Endometrial microvascular endothelial cells (primary cell): Measurements from ENCODE around the gene PLXNA2. TPM values are rescaled to one million over a fixed set of nuclear protein-coding genes. Genes with fewer than 3 reads are reported as not detected.

Experiments used
- in situ Hi-C: cut with HindIII; loops from 2 replicates; pipeline ENCODE4 v1.10.0; 2017; ENCODE audit warnings: low sequenced_read_pairs, low pct_unique_long_range_greater_than_20kb; ENCODE audit errors: inconsistent ontology term
- total RNA-seq: library from RNA; depleted of rRNA; stranded (reverse); fragments of >200 nt; gene quantifications from one replicate; pipeline ENCODE4 v1.2.3, GENCODE V29; 2015; ENCODE audit errors: inconsistent ontology term

Gene PLXNA2
- total RNA-seq, 1 donor from 2014 or later: 83.1 TPM

DNA sequence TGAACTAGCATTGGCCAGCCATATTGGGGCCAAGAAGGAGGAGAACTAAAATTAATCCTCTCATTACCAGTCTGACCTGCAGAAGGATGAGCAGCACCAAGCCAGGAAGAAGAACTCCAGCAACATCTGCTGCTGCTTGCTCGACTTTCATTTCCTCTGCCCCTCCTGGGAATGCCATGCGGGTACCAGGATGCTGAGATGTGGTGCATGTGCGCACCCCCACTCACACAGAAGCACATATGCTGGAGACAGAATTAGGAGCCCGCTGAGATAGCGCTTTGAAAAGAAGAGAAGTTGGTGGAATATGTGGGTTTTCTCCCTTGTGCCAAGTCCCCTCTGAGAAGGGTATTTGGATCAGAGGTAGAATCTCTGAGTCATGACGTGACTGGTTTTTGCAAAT, 70.4 kb downstream of the PLXNA2 start:
- in situ Hi-C loops: no loop called here

DNA sequence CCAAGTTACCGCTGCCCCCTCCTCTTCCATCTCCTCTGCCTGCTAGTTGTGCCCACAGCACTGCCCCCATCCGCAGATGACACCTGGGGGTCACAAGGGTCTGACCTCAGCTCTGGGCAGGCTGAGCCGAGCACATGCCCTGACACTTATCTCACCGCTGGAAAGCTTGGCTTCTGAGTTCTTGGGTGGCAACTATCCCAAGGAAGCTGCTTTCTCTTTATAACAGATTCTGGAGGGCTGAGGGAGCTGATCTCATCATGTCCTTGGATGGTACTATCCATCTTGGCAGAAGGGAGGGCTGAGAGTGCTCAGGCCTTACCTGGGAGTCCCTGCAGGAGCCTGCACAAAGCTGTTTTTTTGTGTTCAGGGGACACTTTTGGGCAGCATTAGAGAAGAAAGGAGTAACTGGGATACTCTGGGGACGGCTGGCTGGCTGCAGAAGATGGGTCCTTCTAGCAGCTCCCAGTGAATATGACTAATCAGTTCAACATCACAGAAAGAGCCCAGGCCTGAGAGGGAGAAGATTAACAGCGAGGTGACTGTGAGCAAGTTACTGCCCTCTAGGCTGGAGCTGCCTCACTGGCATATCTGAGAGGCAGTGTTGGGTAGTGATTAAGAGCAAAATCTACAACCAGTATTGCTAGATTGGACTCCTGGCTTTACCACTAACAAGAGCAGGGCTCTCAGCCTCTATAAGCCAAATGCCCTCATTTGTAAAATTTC, 71.6 kb downstream of the PLXNA2 start:
- in situ Hi-C loops: no loop called here

DNA sequence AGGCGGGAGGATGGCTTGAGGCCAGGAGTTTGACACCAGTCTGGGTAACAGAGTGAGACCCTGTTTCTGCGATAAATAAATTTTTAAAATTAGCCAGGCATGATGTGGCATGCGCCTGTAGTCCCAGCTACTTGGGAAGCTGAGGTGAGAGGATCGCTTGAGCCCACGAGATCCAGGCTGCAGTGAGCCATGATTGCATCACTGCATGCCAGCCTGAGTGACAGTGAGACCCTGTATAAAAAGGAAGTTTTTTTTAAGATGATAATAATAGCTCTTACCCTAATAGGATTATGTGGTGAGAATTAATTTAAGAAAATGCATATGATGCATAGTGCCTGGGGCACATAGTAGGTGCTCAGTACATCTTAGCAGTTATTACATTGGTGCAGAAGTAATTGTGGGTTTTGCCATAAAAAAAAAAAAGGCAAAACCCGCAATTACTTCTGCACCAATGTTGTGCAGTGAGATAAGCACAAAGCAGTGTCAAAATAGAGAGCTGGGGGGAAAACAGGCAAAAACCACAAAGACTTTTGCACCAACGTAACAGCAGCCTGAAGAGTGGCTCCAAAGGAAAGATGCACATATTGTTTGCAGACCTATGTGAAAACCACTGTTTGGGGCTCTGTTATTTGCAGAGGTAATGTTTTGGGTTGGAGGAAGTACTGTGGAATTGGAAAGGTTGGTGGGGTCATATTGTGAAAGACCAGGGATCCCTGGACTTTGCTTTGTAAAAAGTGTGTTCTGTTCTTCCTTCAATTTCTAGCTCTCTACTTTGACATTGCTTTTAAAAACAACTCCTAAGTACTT, 72.4 kb downstream of the PLXNA2 start:
- in situ Hi-C loops: no loop called here

DNA sequence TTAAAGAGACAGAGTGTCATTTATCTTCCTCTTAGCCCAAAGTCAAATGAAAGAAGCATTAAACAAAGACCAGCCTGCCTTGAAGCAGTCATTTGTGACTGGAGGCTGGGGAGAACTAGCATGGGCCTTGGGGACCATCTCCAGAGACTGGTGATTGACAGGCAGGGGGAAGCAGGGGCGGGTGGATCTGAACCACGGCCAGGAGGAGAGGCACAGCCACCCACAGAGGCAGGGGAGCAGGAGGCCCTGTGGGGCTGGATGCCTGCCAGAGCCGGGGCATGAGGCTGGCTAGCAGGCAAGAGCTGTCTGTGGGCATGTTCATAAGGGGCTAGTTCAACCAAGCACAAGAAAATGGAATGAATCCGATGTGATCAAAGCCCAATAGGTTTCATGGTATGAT, 73.9 kb downstream of the PLXNA2 start:
- in situ Hi-C loops: no loop called here

DNA sequence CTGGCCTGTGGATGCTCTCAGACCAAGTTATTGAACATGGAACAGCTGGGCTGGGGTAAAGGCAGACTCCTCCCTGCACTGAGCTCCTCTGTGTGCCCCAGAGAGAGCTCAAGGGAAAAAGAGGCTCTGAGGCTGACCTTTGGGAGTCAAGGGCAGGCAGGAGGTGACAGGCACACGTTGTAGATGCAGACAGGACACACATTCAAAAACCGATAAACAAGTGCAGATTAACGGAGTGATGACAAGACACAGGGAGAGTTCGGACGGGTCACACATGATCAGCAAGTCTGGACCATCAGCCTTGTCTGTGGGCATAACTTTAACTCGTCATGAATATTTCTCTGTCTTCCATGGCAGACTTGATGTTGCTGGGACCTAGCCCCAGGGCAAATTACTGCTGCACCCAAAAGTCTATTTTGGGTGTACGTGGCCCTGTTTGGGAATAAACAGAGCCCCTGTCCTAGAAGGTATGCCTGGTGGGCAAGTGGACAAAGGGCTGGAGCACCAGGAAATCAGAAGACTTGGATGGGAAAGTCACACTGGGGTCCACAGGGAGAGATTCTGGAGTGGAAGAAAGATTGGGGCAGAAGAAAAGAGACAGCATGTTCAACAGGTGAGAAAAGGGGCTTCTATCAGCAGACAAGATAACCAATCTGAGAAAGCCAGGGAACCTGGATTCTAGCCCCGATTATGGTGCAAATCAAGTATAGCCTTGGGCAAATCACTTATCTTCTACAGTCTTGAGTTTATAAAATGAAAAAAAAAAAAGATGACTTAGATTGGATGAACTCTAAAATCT, 74.9 kb downstream of the PLXNA2 start:
- in situ Hi-C loops: no loop called here

DNA sequence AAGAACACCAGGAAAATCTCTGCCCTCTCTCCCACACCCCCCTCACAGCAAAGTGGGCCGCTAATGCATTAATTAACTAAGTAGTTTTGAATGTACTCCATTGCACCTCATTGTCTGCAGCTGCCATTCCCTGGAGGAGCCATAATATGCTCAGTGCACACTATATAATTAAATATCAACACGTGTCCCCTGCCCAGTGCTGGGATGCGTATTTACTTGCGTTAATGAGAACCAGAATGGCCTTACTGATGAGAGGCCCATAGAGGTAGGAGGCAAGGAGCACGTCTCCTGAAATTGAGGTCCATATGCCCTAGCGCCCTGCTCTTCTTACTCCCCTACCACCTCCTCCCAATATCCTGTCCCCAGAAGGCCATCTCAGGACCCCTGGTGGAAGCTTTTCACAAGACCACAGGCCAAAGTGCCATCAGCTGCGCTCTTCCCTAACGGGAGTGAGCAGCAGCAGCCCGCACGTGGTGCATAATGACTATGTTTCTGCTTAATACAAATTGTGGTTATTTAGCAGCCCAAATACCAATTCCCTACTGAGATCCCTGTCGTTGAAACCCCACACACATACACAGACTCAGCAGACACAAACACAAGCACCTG, 76.8 kb downstream of the PLXNA2 start:
- in situ Hi-C loops: no loop called here

DNA sequence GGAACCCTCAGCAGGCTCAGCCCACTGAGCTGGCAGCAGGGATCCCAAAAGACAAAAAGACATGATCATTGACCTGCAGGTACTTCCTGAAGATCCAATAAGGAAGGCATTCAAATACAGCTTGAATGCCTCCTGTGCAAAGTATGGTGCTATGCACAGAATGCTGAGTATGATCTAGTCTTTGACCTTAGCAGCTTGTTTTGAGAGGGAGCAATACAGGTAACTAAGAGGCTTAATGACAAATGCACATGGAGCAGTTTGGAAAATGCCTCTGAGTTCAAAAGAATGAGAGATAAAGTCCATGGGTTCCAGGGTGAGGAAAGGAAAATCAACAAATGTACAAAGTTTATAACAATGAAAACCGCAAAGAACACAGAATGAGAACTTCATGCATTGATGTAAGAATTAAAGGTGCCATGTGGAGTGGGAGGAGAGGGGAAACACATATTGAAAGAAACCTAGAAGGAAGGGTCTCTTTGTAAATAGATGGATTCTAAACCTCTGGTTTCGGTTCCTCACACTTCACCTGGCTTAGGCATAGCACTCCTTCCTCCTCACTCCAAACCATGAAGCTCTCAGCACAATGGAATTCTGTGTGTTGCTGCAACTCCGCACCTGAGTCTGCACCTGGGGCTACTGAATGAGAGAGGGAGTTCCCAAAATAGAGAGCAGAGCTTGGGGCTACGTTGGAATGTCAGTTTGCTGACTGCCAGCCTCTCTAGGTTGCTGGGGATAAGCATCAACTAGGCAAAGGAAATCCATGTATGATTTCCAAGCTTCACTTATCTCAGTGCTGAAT, 77.6 kb downstream of the PLXNA2 start:
- in situ Hi-C loops: no loop called here

DNA sequence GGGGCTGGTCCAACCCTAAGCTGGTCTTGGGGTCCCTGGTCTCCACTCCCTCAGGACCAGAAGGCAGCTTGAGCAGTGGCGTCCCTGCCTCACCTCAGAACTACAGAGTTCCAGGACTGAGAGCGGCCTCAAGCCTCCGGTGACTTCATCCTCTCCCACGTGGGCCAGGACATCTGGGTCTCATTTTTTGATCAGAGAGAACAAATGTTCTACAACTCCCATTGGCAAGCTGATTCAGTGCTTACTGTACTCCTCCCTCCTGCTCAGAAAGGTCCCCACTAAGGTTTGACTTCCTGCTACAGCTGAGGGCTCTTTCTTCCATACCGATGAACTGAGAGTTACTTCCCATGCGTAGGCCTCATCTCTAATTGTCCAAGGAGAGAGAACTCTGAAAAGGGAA, 78.5 kb downstream of the PLXNA2 start:
- in situ Hi-C loops: no loop called here

DNA sequence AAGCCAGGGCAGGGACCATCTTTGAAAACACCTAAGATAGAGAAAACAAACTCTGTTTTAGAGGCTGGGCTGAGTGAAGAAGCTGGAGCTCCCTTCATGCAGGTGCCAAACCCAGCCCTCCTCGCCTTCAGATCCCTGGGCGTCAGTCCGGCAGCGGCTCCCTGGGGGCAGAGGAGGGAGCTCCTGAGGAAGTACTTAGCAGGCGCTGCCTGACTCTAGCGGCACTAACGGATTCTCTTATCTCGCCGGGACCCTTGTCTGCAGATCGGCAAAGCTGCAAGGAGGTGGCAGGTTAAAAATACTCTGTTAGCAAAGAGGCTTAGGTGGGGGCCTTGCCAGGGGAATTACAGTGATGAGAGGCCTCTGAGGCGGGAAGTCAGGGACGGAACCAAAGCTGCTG, 79.6 kb downstream of the PLXNA2 start:
- in situ Hi-C loops: no loop called here

DNA sequence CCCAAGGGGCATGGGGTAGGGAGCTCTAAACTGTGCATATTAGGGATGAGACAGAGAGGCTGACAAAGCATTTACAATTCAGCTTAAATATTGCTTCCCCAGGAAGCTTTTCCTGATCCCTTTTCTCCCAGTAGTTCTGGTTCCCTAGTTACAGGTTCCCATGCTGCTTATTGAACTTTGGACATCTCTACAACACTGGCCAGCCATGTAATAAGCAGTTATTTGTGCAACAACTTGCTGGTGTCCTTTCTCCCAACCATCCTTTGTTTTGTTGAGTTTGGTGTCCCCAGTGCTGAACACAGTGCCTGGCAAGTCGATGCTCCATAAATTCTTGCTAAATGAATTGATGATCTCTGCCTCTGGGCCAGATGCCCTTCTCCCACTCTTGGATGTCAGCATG, 80.6 kb downstream of the PLXNA2 start:
- in situ Hi-C loops: no loop called here

DNA sequence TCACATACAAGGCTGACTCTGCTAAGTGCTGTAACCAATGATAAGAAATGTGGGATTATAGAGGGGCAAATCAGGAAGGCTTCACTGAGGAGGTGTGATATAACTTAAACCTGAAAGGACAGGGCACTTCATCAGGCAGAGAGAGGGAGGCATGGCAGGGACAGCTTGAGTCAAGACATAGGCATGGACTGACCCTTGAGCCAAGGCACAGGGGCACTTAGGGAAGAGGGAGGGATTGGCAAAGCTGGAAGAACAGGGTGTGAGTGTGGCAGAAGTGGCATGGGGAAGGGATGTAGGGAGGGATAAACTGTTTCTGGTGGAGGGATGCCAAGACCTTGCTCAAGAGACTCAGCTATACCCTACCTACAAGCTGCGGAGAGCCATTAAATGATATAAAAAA, 81.3 kb downstream of the PLXNA2 start:
- in situ Hi-C loops: no loop called here

DNA sequence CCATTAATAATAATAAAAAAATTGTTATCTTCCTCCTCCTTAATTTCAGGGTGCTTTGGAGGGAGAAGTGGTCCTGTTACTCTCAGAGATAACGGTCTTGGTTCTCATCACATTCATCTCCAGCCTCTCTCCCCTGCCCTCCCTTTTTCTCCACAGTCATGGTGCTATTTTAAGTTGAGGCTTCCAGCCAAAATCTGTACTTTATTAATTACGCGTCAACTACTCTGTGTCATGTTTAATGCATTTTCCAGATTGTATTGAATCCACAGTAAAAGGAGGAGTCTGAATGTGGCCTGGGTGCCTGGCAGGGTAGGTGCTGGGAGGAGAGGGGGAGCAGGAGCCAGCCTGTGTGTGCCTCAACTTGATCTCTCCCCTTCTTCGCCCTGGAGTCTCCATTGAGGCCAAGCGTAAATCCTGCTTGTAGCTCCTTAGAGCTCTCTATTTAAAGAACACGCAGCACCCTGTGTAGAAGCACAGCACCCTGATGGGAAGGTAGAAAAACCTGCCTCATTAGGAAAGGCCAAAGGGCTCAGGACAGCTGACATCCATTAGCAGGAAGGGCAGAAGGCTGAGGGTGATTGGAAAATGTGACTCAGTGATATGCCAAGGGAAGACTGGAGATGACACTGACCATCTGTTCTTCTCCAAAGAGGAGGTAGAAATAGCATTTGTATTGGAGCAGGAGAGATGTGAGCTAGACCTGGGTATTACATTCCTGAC, 82.4 kb downstream of the PLXNA2 start:
- in situ Hi-C loops: no loop called here

DNA sequence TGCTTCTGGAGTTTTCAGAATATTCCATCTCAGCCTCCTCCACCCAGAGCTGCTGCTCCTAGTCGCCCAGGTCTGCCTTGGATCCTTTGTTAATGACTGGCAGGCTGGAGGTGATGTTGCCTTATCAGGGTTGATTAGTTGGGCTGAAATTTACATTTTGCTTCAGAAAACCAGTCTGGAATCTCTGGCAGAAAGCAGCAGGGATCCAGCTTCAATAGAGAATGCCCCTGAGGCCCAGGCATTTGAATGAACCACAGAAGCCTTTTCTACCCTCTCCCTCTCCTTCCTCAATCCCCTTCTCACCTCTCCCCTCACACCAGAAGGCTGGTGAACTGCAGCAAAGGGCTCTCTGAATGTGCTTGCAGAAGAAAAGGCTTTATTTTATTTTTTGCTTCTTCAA, 83.2 kb downstream of the PLXNA2 start:
- in situ Hi-C loops: no loop called here

DNA sequence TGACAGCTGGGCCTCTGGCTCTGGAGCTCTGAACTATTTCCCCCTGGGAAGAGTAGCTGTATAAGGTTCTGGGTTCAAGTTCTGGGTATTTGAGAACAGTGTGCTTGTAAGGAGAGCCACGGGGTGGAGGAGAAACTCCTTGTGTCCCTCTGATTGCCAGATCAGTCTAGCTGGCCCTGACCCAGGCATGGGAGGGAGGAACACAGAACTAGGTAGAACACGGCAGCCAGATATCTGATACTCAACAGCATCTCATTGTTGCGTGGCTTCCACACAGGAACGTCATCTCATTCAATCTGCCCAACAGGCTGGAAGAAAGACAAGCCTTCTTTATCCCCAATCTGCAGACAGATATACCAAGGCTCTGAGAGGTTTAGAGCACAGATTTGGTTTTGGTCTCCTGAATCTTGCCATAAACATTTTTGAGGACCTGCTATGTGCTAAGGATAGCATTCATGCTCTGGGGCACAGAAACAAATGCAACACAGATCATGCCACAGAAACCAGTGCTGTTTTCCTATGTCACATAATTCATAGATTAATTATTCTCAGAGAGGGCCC, 83.8 kb downstream of the PLXNA2 start:
- in situ Hi-C loops: no loop called here

DNA sequence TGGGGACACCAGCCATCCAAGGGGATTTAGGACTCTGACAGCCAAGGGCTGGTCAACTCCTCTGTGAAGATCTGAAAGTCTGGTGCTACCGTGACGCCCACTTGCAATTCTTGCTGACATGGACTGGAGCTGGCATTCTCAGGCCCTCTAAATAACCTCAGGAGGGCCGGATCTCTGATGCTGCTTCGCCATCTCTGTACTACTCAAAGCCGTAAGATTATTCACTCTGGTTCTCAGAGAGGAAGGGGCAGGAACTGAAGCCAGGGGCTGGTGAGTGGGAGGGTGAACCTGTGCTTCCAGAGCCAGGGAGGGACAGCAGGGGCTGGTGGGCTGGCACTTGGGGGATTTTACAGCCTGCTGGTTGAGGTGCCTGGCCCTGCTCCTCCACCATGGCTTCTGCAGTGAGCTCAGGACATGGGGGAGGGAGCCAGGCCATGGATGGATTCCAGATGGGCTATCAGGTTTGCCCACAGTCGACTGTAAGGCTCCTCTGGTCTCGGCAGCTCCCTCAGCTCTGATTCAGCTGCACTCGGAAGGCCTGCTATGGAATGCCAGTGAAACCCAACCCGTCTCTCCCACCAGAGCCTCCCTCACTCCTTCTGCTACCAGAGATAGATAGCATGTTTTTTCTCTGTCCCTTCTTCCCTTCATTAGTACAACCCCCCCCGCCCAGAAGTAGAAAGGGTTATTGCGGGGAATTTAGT, 84.5 kb downstream of the PLXNA2 start:
- in situ Hi-C loops: no loop called here

DNA sequence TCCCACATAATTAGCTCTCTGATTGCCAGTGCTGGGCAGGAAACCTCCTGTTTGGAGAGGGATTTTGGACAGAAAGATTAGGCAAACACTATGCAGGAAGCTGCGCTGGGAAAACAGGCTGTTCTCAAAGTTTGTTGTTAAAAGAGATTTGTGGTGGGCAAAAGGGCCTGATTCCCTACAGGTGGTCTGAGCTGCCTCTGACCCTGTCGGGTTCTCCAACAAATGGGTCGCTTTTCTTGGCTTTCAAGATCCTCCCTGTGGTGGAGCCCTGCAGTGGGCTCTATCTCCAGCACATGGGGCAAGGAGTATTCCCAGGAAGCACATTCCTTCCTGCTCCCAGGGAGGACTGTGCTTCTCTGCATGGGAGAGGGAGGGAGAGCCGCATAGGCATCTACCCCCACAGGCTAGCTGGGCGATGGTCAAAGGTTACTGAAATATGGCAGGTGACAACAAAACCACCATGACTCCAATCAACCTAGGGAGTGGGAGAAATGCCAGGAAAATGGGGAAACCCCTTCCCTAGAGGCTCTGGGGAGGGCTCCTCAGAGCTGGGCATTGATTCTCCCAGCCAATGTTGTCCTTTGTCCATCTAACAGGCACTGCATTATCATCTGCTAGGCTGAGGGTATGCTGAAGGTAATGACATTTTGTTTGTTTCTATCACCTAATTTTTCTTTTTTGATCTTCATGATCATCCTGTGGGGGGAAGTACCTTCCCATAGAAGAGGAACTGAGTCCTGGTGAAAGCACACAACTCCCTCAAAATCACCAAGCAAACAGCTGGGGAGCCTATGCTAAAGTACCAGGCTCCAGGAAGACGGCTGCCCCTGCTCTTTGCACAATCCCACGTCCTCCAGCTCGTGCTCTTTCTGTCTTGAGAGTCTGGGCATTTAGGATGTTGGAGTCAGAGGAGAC, 85.3 kb downstream of the PLXNA2 start:
- in situ Hi-C loops: no loop called here
